ENCODE measurements around the gene CDH2.

The CDH2 gene

GRCh38 chr18:28108254-28108653 is 68.7 kb downstream of the CDH2 start:
- in situ Hi-C loops (cut with MboI; ENCODE audit: low sequenced_read_pairs, unreplicated experiment): no loop called here

DNA sequence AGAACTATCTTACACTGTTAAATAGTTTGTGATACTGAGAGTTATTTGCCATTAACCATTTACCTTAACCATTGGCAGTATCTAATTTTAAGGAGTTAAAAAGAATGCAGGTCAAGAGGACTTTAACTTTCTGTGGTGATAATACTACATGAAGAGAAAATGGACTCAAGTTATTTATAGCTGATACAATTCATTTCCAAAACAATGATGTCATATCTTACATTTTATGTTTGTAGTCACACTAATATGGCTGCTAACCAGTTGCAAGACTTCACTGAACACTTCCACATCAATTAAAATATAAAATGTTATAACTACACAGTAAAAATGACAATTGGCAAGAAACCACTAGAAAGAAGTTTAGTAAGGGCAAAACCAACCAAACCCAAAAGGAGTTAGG is 77.7 kb downstream of the CDH2 start:
- in situ Hi-C loops (cut with MboI; ENCODE audit: low sequenced_read_pairs, unreplicated experiment): no loop called here
- DNase-seq (ENCODE audit: low spot score): no peak
- no peak for TF ChIP-seq CTCF (IDR thresholded peaks at IDR 0.05; ENCODE audit: borderline replicate concordance, control extremely low read depth, extremely low read depth, insufficient read depth, missing control alignments)

More at GRCh38 chr18:28108254-28108653, 68.7 kb downstream of the CDH2 start:
- no peak for TF ChIP-seq CTCF (IDR thresholded peaks at IDR 0.05; ENCODE audit: borderline replicate concordance, control extremely low read depth, extremely low read depth, insufficient read depth, missing control alignments)
- no peak for DNase-seq (ENCODE audit: low spot score)

DNA sequence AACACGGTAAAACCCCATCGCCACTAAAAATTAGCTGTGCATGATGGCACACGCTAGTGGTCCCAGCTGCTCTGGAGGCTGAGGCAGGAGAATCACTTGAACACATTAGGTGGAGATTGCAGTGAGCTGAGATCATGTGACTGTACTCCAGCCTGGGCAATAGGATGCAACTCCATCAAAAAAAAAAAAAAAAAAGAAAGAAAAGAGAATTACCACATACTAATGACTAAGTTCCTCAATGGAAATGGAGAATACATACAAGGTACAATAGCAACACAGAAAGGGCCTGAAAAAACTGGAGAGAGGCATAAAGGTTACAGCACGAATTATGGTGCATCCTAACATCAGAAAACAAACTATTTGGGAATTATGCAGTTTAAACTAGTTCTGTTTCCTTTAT is 81.3 kb downstream of the CDH2 start:
- in situ Hi-C loops (cut with MboI; ENCODE audit: low sequenced_read_pairs, unreplicated experiment): no loop called here

GRCh38 chr18:28095041-28095440 is 81.9 kb downstream of the CDH2 start:
- no peak for DNase-seq (ENCODE audit: low spot score)
- in situ Hi-C loops (cut with MboI; ENCODE audit: low sequenced_read_pairs, unreplicated experiment): no loop called here
- no peak for TF ChIP-seq CTCF (IDR thresholded peaks at IDR 0.05; ENCODE audit: borderline replicate concordance, control extremely low read depth, extremely low read depth, insufficient read depth, missing control alignments)

More for the DNA sequence above, 81.3 kb downstream of the CDH2 start:
- no peak for TF ChIP-seq CTCF (IDR thresholded peaks at IDR 0.05; ENCODE audit: borderline replicate concordance, control extremely low read depth, extremely low read depth, insufficient read depth, missing control alignments)
- DNase-seq (ENCODE audit: low spot score): no peak

DNA sequence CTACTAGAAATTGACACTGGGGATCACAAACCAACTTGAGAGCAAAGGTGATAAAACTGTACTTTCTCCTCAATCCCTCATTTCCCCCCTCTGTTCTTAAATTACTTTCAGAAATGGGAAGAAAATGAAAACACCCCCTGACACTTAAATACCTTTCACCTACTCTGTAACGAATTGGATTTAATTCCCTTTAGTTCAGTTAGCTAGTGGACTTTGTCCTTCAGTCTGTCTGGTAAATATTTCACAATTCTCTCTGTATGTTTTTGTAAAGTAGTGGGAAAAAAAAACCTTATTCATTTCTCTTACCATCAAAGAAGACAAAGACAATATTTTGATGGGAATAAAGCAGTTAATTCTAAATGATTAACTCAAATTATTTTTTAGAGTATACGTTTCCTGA is 85.7 kb downstream of the CDH2 start:
- no peak for DNase-seq (ENCODE audit: low spot score)
- no peak for TF ChIP-seq CTCF (IDR thresholded peaks at IDR 0.05; ENCODE audit: borderline replicate concordance, control extremely low read depth, extremely low read depth, insufficient read depth, missing control alignments)
- in situ Hi-C loops (cut with MboI; ENCODE audit: low sequenced_read_pairs, unreplicated experiment): no loop called here

- no peak for TF ChIP-seq CTCF (IDR thresholded peaks at IDR 0.05; ENCODE audit: borderline replicate concordance, control extremely low read depth, extremely low read depth, insufficient read depth, missing control alignments)
- no peak for DNase-seq (ENCODE audit: low spot score)
Measured at GRCh38 chr18:28088477-28088876, 88.5 kb downstream of the CDH2 start.

More at GRCh38 chr18:28088477-28088876, 88.5 kb downstream of the CDH2 start:
- in situ Hi-C loops (cut with MboI; ENCODE audit: low sequenced_read_pairs, unreplicated experiment): no loop called here

Data from GM13976 (cell line).